GM18867 (cell line): ENCODE data around the gene LRP6.
"Not testable (repeated sequence)": the region's sequence is repeated elsewhere in the genome, so short reads cannot be mapped to it uniquely, and the experiment has no call there.

Source experiments
- ATAC-seq: cut with Tn5 transposase; IDR thresholded peaks from one replicate; pipeline ENCODE4 v1.9.1; 2021; ENCODE audit warnings: mild to moderate bottlenecking, moderate library complexity; ENCODE audit not compliant: unreplicated experiment

The LRP6 gene

DNA sequence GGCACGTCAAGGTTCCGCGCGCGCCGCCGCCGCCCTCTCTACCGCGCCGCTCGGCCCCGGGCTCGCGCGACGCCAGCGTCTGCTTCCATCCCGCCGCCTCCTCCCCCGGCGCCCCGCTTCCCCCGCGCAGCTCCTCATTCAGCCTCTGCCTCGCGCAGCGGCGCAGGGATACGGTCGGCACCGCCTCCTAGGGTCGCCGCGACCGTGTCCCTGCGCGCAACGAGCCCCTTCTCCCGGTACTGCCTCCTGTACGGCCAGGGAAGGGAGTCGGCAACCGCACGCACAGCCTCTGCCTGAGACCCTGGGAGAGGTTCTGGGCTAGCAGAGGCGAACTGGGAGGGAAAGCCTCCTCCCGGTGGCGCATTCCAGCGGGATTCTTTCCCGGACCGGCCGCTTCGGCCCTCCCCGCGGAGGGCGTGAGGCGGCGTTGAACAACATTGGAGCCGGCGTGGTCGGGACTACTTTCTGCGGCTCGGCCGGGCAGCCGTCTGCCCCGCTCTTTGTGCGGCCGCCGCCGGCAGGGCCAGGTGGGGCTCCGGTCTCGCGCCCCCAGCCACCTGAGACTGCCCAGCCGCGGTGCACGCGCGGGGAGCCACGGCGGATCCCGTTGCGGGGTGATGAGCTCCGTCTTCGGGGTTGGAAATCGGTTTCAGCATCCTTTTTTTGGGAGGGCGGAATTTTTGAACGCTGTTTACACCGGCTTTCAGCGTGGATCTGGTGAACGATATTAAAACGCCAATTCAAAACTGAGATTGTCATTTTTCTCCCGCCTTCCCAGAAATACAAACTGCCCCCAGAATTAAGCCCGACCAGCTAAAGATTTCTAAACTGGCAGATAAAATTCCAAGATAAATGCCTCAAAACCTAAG is at the start of gene LRP6:
TSS of gene LRP6 (minus strand) at position 172 of the 869 bp plus-strand sequence. CDS start 309 bp downstream, outside the sequence.
- no peak for ATAC-seq

DNA sequence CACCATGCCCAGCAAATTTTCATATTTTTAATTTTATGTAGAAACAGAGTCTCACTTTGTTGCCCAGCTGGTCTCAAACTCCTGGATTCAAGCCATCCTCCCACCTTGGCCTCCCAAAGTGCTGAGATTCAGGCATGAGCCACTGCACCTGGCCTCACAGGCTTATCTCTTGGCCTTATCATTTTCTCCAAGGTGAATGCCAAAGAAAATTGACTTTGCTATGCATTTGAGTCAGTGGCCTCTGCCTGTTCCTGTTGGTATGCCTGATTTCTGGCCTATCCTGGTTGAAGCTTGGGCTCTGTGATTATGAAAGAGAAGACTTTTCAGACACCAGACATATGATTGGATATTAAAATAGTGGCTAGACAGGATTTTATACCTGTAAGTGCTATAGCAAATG is 49.0 kb upstream of the LRP6 start:
- ATAC-seq = no peak

GRCh38 chr12:12310695-12311094 is 43.9 kb upstream of the LRP6 start:
- not testable (repeated sequence) for ATAC-seq

- no peak for ATAC-seq
Measured at GRCh38 chr12:12305568-12306300, 38.9 kb upstream of the LRP6 start.

- no peak for ATAC-seq
Measured at GRCh38 chr12:12302976-12303375, 36.1 kb upstream of the LRP6 start.

- ATAC-seq = no peak
Measured at GRCh38 chr12:12301122-12301521, 34.3 kb upstream of the LRP6 start.

GRCh38 chr12:12297201-12297830 is 30.5 kb upstream of the LRP6 start:
- no peak for ATAC-seq

DNA sequence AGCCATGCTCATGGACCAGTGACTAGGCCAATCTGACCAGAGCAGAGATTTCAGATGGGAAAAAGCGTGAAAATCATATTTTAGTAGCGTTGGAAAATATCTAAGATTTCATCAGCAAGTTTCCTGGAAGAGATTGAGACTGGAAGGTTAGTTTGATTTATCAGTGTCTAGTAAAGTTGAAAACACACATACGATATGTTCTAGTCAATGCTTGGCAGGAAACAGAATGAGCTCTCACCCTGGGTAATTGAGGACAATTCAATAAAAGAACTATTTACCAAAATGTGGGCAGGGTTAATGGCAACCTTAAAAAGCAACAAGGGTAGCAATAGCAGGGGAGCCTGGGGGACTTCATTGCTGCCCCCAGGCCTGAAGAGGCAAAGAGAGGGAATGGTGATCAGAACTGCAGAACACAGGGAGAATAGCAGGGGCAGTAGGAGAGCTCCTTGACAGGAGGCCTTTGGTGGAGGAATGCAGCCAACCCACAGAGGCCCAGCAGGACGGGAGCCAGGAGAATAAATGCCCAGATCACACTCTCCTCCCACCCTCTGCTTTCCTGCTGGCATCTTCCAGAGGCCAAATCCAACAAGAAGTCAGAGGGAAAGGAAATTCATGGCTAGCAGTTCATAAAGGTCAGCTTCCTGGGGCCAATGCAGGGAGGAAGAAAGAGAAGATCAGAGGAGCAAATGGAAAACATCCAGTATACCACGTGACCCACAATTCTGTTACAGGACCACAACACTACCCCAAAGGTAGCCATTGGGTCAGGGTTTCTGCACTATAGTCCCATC is 27.6 kb upstream of the LRP6 start:
- no peak for ATAC-seq

- ATAC-seq = no peak
Measured at GRCh38 chr12:12290206-12290605, 23.4 kb upstream of the LRP6 start.

- no peak for ATAC-seq
Measured at GRCh38 chr12:12286441-12286840, 19.6 kb upstream of the LRP6 start.

GRCh38 chr12:12282761-12283425 is 16.0 kb upstream of the LRP6 start:
- no peak for ATAC-seq

GRCh38 chr12:12282202-12282601 is 15.4 kb upstream of the LRP6 start:
- no peak for ATAC-seq

DNA sequence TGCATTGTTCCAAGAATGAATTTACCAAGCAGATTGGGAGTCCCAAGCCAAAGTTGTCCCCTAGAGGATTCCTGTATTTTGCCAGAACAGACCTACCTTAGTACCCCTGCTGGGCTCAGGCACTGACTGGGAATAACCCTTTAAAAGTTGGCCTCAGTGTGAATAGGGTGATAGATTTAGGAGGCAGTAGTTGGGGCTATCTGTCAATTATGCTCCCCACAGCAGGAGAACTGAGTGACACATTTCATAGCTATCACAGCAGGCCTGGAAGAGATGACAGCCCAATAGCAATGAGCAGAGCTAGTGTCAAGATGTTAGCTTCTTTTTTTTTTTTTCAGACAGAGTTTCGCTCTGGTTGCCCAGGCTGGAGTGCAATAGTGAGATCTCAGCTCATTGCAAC is 14.3 kb upstream of the LRP6 start:
- ATAC-seq = no peak

GRCh38 chr12:12278899-12279298 is 12.1 kb upstream of the LRP6 start:
- no peak for ATAC-seq

DNA sequence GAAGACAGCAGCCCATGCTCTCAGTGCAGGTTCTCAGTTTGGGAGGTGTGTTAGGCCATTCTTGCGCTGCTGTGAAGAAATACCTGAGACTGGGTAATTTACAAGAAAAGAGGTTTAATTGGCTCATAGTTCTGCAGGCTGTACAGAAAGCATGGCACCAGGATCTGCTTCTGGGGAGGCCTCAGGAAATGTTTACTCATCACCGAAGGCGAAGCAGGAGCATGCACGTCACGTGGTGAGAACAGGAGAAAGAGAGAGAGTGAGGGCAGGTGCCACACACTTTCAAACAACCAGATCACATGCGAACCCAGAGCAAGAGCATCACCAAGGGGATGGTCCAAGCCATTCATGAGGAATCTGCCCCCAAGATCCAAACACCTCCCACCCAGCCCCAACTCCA is 9.0 kb upstream of the LRP6 start:
- ATAC-seq = no peak

GRCh38 chr12:12273291-12273957 is 6.6 kb upstream of the LRP6 start:
- no peak for ATAC-seq

- ATAC-seq = no peak
Measured at GRCh38 chr12:12272869-12273268, 6.0 kb upstream of the LRP6 start.

- no peak for ATAC-seq
Measured at GRCh38 chr12:12270226-12270625, 3.4 kb upstream of the LRP6 start.

DNA sequence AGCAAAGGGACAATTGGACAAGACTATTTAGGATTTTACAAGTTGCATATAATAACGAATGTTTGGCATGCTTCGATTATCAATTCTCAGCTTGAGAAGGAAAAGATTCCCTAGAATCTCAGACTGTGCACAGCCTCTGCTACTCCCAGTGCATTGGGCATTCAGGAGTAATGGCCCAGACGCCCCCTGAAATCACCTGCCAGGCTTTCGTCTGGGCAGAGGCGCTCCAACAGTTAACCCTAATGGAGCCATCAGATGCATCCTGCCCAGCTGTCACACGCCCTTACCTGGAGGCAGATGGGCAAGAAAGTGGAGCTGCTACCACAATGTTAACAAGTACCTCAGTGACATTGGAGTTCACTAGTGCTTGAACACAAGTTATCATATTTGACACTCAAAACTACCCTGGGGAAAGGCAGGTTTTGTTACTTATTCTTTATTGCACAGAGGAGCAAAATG is 927 bp upstream of the LRP6 start:
- no peak for ATAC-seq

DNA sequence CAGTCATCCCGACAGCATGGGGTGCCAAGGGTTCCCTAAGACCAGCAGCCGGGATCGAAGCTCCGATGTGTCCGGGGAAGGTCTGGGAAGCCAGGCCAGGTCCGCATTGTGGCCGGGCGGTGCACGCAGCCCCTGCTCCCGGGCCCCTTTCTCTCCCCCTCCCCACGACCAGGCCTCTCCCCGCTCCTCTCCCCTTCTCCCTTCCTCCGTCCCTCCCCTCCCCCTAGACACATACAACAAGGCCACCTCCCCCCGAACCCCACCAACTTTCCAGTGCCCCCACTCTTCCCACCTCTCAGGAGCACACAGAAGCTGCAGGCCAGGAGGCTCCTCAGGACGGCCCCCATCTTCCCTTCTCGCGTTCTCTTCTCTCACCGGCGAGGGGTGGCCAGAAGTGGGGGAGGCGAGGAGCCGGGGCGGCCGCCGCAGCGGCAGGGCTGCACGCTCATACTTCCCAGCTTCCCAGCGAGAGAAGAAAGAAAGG is 413 bp downstream of the LRP6 start:
- ATAC-seq = no peak
